Psoas muscle (tissue), 8 donors: Measurements from ENCODE around the gene LDLR. TPM values are rescaled to one million over a fixed set of nuclear protein-coding genes. Genes with fewer than 3 reads are reported as not detected.

ENCODE experiments used
- ATAC-seq, 4 donors: fragments of 200-7000 bp; cut with Tn5 transposase; one replicate each; pipeline ENCODE4 v1.9.1; 2020; ENCODE audit warnings: moderate library complexity in 3 of 4, mild to moderate bottlenecking in 2 of 4
- DNase-seq, 2 donors: peaks; one replicate each; pipeline ENCODE4 v3.0.0-alpha.2; 2020
- H3K27ac ChIP-seq: fragments of 200-600 bp; one replicate; pipeline ENCODE4 v1.8.0; 2022
- H3K27me3 ChIP-seq, 3 donors: fragments of 200-600 bp in 1 of 3; one replicate each; pipeline versions ENCODE4 v1.6.1 to v1.8.0; 2013 to 2022; ENCODE audit warnings: low read length in 2 of 3, mild to moderate bottlenecking in 2 of 3, moderate library complexity in 1 of 3; ENCODE audit not compliant: insufficient read depth in 3 of 3
- H3K36me3 ChIP-seq, 2 donors: fragments of 200-600 bp in 1 of 2; one replicate each; pipeline versions ENCODE4 v1.6.1 to v1.8.0; 2013 to 2022; ENCODE audit warnings: low read depth in 1 of 2, mild to moderate bottlenecking in 1 of 2, moderate library complexity in 1 of 2; ENCODE audit not compliant: insufficient read depth in 1 of 2
- H3K4me1 ChIP-seq: fragments of 200-600 bp; one replicate; pipeline ENCODE4 v1.8.0; 2022
- H3K4me3 ChIP-seq: fragments of 200-600 bp; one replicate; pipeline ENCODE4 v1.8.0; 2022; ENCODE audit warnings: mild to moderate bottlenecking
- H3K9me3 ChIP-seq: fragments of 200-600 bp; one replicate; pipeline ENCODE4 v1.8.0; 2022
- CTCF ChIP-seq: fragments of 200-600 bp; IDR thresholded peaks from one replicate; pipeline ENCODE4 v1.8.0; 2022; ENCODE audit warnings: antibody characterized with exemption
- WGBS, 3 donors: extraction: QIAGEN DNeasy Blood & Tissue Kit; methylation state at CpG; one replicate each; pipeline versions ENCODE4 v1.1.6 to v1.1.7; 2013; 5-methylcytosine and 5-hydroxymethylcytosine counted together
- intact Hi-C, 2 donors: fragments of 100-400 bp; cut with DNase I; formaldehyde crosslinking; loops; one replicate each; pipeline versions ENCODE4 v1.11.0 to v1.14.2; 2022
- long read RNA-seq, 2 donors: library from polyadenylated mRNA; unstranded; transcript quantifications; one replicate each; pipeline ENCODE4 v2.0.0, GENCODE V29; 2021
- polyA plus RNA-seq, 3 donors: library from polyadenylated mRNA; stranded (reverse); fragments of 200-250 nt; gene quantifications; one replicate each; pipeline ENCODE4 v1.2.3, GENCODE V29; 2013
- total RNA-seq, 4 donors: library from RNA; stranded (reverse); fragmentation: NEBNext Ultra II Directional in 2 of 4; extraction: Animal tissue kit (Norgen Biotek cat#: 25700) in 2 of 4; gene quantifications; one replicate each; pipeline versions ENCODE4 v1.2.1 to v1.2.4, GENCODE V29; 2021 to 2023
- donor health status: healthy with polysubstance abuse.
- donor health status: DM: no; HTN: no; CAD: no; lungs with moderate emphysema.
- donor health status: Bipolar disorder and iron deficiency.
- donor health status: healthy.
- donor health status: DM: yes; HTN: yes; CAD: no.
- donor health status: DM: no; HTN: no; CAD: no.
- donor health status: DM: no; HTN: no; CAD: no.
- donor health status: DM: yes; HTN: yes; CAD: no.

LDLR gene
- total RNA-seq, result 10 to 100 TPM in 1 of 4 donors, 1 to 10 TPM in 3; 3.2 to 10.1 (median 6.0) TPM
- polyA plus RNA-seq, result 1 to 10 TPM; 1.7 to 5.4 (median 2.2) TPM
- long read RNA-seq, donor 1, result 0 reads
- long read RNA-seq, donor 2, partial matches to known transcripts, result 1 of 4 reads
- long read RNA-seq, donor 2, other reads (novel, unspliced or antisense), result 3 of 4 reads

- WGBS, 3 donors, result 2 to 3% (median 2%) methylated on average over 42 to 43 of the region's 43 CpGs
- ATAC-seq (peak; percentile 36 to 51 (median 44)), DNase-seq (peak; percentile 71 to 80)
- no peaks in the 10 kb centered on the region for H3K9me3 ChIP-seq
- H3K4me3 ChIP-seq, result peak within 1 kb of the TSS; percentile 70
- peaks cover 0 to 56% (median 6%) of the 10 kb centered on the region in 3 donors for H3K27me3 ChIP-seq
- no peak for TF ChIP-seq CTCF
- H3K36me3 ChIP-seq, result no peaks in the 10 kb centered on the region
- H3K27ac ChIP-seq, result peak within 1 kb of the TSS; percentile 76
- H3K4me1 ChIP-seq, result peaks cover 18% of the 10 kb centered on the region
- intact Hi-C loops, result no loop called here
Observed at GRCh38 chr19:11089254-11090013, at the start of gene LDLR. LDLR (plus strand) TSS chr19:11089463; CDS start chr19:11089549, 86 bp downstream.

GRCh38 chr19:11041194-11041593 is 48.1 kb upstream of the LDLR start:
- DNase-seq (no peak), ATAC-seq (no peak)
- intact Hi-C loops, result no loop called here
- WGBS, 3 donors, result 95 to 97% (median 96%) methylated on average over 32 to 33 of the region's 33 CpGs
- no peak overlapping the region for H3K4me3 ChIP-seq
- H3K27me3 ChIP-seq, result no peaks in the 10 kb centered on the region
- peaks cover 6 to 85% of the 10 kb centered on the region in 2 donors for H3K36me3 ChIP-seq
- no peak overlapping the region for H3K27ac ChIP-seq
- TF ChIP-seq CTCF, result no peak
- H3K9me3 ChIP-seq, result no peaks in the 10 kb centered on the region
- H3K4me1 ChIP-seq, result peaks cover 3% of the 10 kb centered on the region

GRCh38 chr19:11041966-11042627 is 47.2 kb upstream of the LDLR start:
- no peak for ATAC-seq
- Histone ChIP-seq H3K4me1 (no peaks in the 10 kb centered on the region), H3K9me3 (no peaks in the 10 kb centered on the region), H3K4me3 (no peak overlapping the region), H3K27ac (no peak overlapping the region), H3K27me3 (no peaks in the 10 kb centered on the region), H3K36me3 (peaks cover 6 to 77% of the 10 kb centered on the region in 2 donors)
- 82 to 92% (median 89%) methylated on average over 13 of the region's 13 CpGs for WGBS, 3 donors
- no peak for TF ChIP-seq CTCF
- intact Hi-C loops, result no loop called here
- DNase-seq, result no peak

- H3K27me3 ChIP-seq, result no peaks in the 10 kb centered on the region
- peaks cover 6 to 74% of the 10 kb centered on the region in 2 donors for H3K36me3 ChIP-seq
- no peaks in the 10 kb centered on the region for H3K9me3 ChIP-seq
- no peaks in the 10 kb centered on the region for H3K4me1 ChIP-seq
- WGBS, 3 donors, result 86 to 90% (median 88%) methylated on average over 10 of the region's 10 CpGs
- no peak for ATAC-seq
- H3K27ac ChIP-seq, result no peak overlapping the region
- no peak for DNase-seq
- no peak overlapping the region for H3K4me3 ChIP-seq
- intact Hi-C loops, result no loop called here
- TF ChIP-seq CTCF, result no peak
Observed at GRCh38 chr19:11044431-11044830, 44.8 kb upstream of the LDLR start.
